ENCODE results near the gene PCDHGC5.

The PCDHGC5 gene

DNA sequence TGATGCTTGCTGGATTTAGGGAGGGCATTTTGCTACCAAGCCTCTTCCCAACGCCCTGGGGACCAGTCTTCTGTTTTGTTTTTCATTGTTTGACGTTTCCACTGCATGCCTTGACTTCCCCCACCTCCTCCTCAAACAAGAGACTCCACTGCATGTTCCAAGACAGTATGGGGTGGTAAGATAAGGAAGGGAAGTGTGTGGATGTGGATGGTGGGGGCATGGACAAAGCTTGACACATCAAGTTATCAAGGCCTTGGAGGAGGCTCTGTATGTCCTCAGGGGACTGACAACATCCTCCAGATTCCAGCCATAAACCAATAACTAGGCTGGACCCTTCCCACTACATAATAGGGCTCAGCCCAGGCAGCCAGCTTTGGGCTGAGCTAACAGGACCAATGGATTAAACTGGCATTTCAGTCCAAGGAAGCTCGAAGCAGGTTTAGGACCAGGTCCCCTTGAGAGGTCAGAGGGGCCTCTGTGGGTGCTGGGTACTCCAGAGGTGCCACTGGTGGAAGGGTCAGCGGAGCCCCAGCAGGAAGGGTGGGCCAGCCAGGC is 23.0 kb downstream of the PCDHGC5 start:
- in situ Hi-C loops (cut with MboI; ENCODE audit: low pct_unique_long_range_greater_than_20kb, low sequenced_read_pairs, unreplicated experiment) = no loop called here
- no peak for DNase-seq (ENCODE audit: low spot score)
- TF ChIP-seq, protein P1, sequence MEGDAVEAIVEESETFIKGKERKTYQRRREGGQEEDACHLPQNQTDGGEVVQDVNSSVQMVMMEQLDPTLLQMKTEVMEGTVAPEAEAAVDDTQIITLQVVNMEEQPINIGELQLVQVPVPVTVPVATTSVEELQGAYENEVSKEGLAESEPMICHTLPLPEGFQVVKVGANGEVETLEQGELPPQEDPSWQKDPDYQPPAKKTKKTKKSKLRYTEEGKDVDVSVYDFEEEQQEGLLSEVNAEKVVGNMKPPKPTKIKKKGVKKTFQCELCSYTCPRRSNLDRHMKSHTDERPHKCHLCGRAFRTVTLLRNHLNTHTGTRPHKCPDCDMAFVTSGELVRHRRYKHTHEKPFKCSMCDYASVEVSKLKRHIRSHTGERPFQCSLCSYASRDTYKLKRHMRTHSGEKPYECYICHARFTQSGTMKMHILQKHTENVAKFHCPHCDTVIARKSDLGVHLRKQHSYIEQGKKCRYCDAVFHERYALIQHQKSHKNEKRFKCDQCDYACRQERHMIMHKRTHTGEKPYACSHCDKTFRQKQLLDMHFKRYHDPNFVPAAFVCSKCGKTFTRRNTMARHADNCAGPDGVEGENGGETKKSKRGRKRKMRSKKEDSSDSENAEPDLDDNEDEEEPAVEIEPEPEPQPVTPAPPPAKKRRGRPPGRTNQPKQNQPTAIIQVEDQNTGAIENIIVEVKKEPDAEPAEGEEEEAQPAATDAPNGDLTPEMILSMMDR (IDR thresholded peaks at IDR 0.05; ENCODE audit: extremely low read depth, insufficient read depth, missing control alignments) = no peak

DNA sequence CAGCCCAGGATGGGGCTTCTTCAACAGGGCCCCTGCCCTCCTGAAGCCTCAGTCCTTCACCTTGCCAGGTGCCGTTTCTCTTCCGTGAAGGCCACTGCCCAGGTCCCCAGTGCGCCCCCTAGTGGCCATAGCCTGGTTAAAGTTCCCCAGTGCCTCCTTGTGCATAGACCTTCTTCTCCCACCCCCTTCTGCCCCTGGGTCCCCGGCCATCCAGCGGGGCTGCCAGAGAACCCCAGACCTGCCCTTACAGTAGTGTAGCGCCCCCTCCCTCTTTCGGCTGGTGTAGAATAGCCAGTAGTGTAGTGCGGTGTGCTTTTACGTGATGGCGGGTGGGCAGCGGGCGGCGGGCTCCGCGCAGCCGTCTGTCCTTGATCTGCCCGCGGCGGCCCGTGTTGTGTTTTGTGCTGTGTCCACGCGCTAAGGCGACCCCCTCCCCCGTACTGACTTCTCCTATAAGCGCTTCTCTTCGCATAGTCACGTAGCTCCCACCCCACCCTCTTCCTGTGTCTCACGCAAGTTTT is 23.6 kb downstream of the PCDHGC5 start:
- in situ Hi-C loops (cut with MboI; ENCODE audit: low pct_unique_long_range_greater_than_20kb, low sequenced_read_pairs, unreplicated experiment) = no loop called here
- TF ChIP-seq, protein P1 (IDR thresholded peaks at IDR 0.05; ENCODE audit: extremely low read depth, insufficient read depth, missing control alignments) = peak; percentile 89
- DNase-seq (ENCODE audit: low spot score) = peak; percentile 81

DNA sequence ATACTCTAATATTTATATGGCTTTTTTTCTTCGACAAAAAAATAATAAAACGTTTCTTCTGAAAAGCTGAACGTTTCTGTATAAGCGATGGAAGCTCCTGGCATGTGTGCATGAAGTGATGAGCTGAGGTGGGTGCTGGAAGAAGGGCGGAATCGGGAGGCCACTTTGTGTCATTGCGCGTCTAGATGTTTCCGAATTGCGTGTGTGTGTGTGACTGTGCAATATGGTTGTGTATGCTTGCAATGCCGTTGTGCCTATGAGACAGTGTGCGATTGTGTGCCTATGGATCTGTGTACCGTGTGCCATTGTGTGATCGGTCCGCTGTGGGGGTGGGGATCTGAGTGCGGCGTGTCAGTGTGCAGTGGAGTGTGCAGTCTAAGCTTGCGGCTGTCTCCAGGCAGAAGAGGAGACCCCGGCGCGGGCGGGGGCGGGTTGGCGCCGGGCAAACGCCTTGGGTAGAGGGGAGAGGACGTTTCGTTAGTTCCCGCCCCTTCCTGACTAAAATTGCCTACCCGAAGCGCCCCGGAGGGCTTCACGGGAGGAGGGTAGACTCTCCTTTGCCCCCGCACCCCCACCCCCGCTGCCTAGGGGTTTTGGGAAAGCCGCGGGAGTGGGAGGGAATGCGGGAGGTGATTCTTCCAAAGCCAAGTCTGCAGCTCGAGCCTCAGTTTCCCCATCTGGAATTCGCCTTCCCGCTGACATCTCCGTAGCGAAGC is 24.2 kb downstream of the PCDHGC5 start:
- TF ChIP-seq, protein P1 (IDR thresholded peaks at IDR 0.05; ENCODE audit: extremely low read depth, insufficient read depth, missing control alignments) = no peak
- in situ Hi-C loops (cut with MboI; ENCODE audit: low pct_unique_long_range_greater_than_20kb, low sequenced_read_pairs, unreplicated experiment) = no loop called here

DNA sequence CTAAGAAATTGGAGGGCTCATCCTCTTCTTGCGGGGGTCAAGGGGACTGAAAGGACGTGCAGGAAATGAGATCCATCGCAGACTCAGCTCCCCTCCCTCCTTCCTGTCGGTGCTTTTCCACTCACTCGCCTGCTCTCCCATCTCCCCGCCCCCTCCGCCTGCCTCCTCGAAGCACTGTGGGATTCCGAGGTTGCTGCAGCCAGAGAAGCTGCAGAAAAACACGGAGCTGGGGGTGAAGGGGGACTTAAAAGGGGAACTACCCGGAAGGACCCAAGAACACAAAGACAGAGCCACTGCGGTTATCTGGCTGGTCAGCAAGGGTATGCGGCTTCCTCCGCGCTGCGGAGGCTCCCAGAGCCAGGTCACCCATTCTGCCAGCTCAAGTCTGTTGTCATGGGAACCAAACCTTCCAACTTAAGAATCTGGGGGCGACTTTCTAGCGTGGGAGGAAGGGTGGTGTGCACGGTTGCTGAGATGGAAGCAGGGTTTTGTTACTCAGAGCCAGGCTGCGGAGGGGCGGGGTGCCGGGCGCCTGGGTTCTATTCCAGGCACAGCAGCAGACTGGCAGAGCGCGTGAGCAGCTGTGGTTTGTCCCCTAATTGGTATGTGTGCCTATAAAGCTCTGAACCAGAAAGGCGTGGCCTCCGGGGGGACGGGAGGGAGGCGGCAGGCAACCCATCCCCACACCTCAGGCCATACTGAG is 24.9 kb downstream of the PCDHGC5 start:
- in situ Hi-C loops (cut with MboI; ENCODE audit: low pct_unique_long_range_greater_than_20kb, low sequenced_read_pairs, unreplicated experiment) = no loop called here
- DNase-seq (ENCODE audit: low spot score) = peak; percentile 62
- TF ChIP-seq, protein P1 (IDR thresholded peaks at IDR 0.05; ENCODE audit: extremely low read depth, insufficient read depth, missing control alignments) = no peak

More for the DNA sequence above, 24.2 kb downstream of the PCDHGC5 start:
- peak; percentile 40 for DNase-seq (ENCODE audit: low spot score)

DNA sequence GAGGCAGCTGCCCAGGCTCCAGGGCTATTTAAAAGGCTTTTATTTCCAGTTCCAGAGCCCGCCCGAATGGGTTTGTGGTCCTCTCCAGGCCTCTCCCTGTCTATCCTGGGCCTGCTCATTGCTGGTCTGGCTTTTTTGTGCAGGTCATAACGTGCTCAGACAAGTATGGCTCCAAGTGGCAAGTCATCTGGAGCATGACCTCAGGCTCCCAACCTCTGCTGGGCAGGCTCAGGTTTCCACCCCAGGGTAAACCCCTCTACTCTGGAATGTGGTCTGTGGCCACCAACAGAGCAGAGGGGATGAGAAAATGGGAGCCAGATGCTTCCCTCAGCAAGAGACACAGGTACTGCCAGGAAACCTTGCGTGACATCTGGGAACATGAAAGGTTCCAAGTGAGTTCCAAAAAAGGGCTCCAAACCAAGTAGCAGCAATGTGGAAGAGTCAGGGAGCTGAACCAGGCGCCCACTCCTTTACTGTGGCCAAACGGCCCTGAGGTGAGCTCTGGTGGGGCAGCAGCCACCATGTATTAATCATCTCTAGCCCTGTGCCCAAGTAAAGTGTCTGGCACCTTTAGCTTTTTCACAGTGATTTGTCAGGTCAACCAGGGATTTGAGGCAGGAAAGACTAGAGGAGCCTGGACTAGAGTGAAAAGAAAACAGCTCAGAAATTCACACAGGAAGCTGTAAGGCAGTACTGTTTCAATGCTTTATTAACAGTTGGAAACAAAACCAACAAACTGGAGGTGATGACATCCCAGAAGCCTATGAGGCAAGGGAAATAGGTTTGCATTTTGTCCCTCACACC is 25.7 kb downstream of the PCDHGC5 start:
- peak; percentile 20 for DNase-seq (ENCODE audit: low spot score)
- in situ Hi-C loops (cut with MboI; ENCODE audit: low pct_unique_long_range_greater_than_20kb, low sequenced_read_pairs, unreplicated experiment) = no loop called here
- TF ChIP-seq, protein P1 (IDR thresholded peaks at IDR 0.05; ENCODE audit: extremely low read depth, insufficient read depth, missing control alignments) = no peak

DNA sequence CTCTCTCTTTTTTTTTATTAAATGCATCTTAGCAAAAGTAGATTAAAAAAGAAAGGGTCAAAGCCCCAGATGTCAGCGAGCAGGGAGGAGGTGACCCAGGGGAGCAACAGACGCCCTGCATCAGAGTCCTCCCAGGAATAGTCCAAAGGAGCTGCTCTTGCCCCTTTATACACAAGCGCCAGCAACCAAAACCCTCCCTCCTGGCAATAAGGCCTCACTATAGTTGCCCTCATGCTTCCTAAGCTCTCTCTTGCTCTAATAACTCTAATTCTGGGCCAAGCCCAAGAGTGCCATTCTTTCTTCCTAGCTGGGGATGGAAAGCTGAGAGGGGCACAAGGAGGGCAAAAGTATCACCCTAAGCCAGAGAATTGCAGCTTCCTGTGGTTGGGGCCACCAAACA is 26.3 kb downstream of the PCDHGC5 start:
- in situ Hi-C loops (cut with MboI; ENCODE audit: low pct_unique_long_range_greater_than_20kb, low sequenced_read_pairs, unreplicated experiment) = no loop called here
- DNase-seq (ENCODE audit: low spot score) = no peak
- TF ChIP-seq, protein P1 (IDR thresholded peaks at IDR 0.05; ENCODE audit: extremely low read depth, insufficient read depth, missing control alignments) = no peak

Data from GM13977 (cell line).